ENCODE results near the gene LITAF. TPM values are rescaled to one million over a fixed set of nuclear protein-coding genes. Genes with fewer than 3 reads are reported as not detected.

The LITAF gene
- total RNA-seq, 1 experiment from 2014 or later, result 84.2 TPM

- H3K27me3 ChIP-seq (ENCODE audit: insufficient read depth, low read length), result no peaks in the 10 kb centered on the region
- no peak overlapping the region for H2AFZ ChIP-seq (ENCODE audit: low read depth, low read length, poor library complexity, severe bottlenecking)
- H3K4me1 ChIP-seq (ENCODE audit: control insufficient read depth in 1 of 2, insufficient read depth in 2 of 2, low read length in 2 of 2), result peaks cover 4 to 13% of the 10 kb centered on the region in 2 experiments
- no TSS peak for BruUV-seq (replicated peaks)
- no peak overlapping the region for H3K27ac ChIP-seq (ENCODE audit: low read depth, low read length)
- H3K4me3 ChIP-seq (replicated peaks in 1 of 2; ENCODE audit: low read depth in 1 of 2, low read length in 2 of 2), result no peak overlapping the region
- no peaks in the 10 kb centered on the region; a peak in 1 of 4 replicates for H3K9me3 ChIP-seq (ENCODE audit: control insufficient read depth in 1 of 2, insufficient read depth in 1 of 2, low read depth in 1 of 2, low read length in 2 of 2)
- intact Hi-C loops (cut with micrococcal nuclease), result no loop called here
- ATAC-seq (no peak), DNase-seq (ENCODE audit: low read depth, low spot score) (no peak)
- H3K36me3 ChIP-seq (ENCODE audit: control insufficient read depth in 1 of 2, insufficient read depth in 2 of 2, low read length in 2 of 2), result no peaks in the 10 kb centered on the region
- H4K20me1 ChIP-seq (ENCODE audit: insufficient read depth), result no peaks in the 10 kb centered on the region
- no peak overlapping the region for H3K9ac ChIP-seq (ENCODE audit: low read length)
- no peak overlapping the region for H3K4me2 ChIP-seq (ENCODE audit: low read length)
- RAD21 ChIA-PET (ENCODE audit: low non-redundant PET in 1 of 2, low total read pairs in 2 of 2, uncharacterized antibody in 2 of 2, unreplicated experiment in 2 of 2), result interaction anchor here in 1 of 2 experiments (0.7 kb wide), 1 partner anchor 89 kb away, joined by 3 read pairs; no protein-coding TSS in a partner anchor
- POLR2A ChIA-PET, result interaction anchor here (0.7 to 1.0 kb wide), 2 partner anchors 8 to 21 kb away, joined by 3 read pairs; no protein-coding TSS in a partner anchor
- no peaks in the 10 kb centered on the region for H3K79me2 ChIP-seq (ENCODE audit: insufficient read depth, low read length)
- H3K9me2 ChIP-seq (ENCODE audit: insufficient read depth), result no peaks in the 10 kb centered on the region
- no peak for TF ChIP-seq JUND (IDR thresholded peaks at IDR 0.05)
- no peak for TF ChIP-seq ZNF274 (IDR thresholded peaks at IDR 0.05; ENCODE audit: low read depth, low read length)
- TF ChIP-seq ZFX (IDR thresholded peaks at IDR 0.05), result no peak
- no peak for TF ChIP-seq MAX (IDR thresholded peaks at IDR 0.05)
- TF ChIP-seq POLR2AphosphoS5 (IDR thresholded peaks at IDR 0.05; ENCODE audit: low read depth, low read length), result no peak
- no peak for TF ChIP-seq CTCF (IDR thresholded peaks at IDR 0.05 in 2 of 3, conservative IDR thresholded peaks at IDR 0.05 in 1 of 3; ENCODE audit: borderline replicate concordance in 1 of 3, insufficient read depth in 1 of 3, low read depth in 2 of 3, low read length in 2 of 3)
- no peak for TF ChIP-seq CBX3 (IDR thresholded peaks at IDR 0.05; ENCODE audit: low read depth)
- no peak for TF ChIP-seq EZH2 (IDR thresholded peaks at IDR 0.05)
- TF ChIP-seq RAD21 (IDR thresholded peaks at IDR 0.05; ENCODE audit: low read depth), result no peak
- TF ChIP-seq EGR1 (IDR thresholded peaks at IDR 0.05; ENCODE audit: low read depth), result no peak
- TF ChIP-seq POLR2A (IDR thresholded peaks at IDR 0.05; ENCODE audit: borderline replicate concordance, extremely low read depth, insufficient read depth, insufficient read length), result no peak
- TF ChIP-seq REST (IDR thresholded peaks at IDR 0.05; ENCODE audit: low read depth), result no peak
- TF ChIP-seq TCF7L2 (IDR thresholded peaks at IDR 0.05; ENCODE audit: borderline replicate concordance, extremely low read depth, insufficient read depth, insufficient read length), result no peak
- no peak for TF ChIP-seq SP1 (IDR thresholded peaks at IDR 0.05; ENCODE audit: low read depth)
- no peak for TF ChIP-seq FOSL1 (IDR thresholded peaks at IDR 0.05; ENCODE audit: low read depth)
- no peak for TF ChIP-seq EZH2phosphoT487 (IDR thresholded peaks at IDR 0.05; ENCODE audit: borderline replicate concordance)
- no peak for TF ChIP-seq CEBPB (IDR thresholded peaks at IDR 0.05; ENCODE audit: low read depth)
- CTCF ChIA-PET, result interaction anchor here (0.7 kb wide), 1 partner anchor 32 kb away, joined by 3 read pairs; no protein-coding TSS in a partner anchor
Observed at GRCh38 chr16:11619327-11619851, 32.7 kb upstream of the LITAF start.

All from HCT116 (cell line).